HCT116 (cell line): ENCODE data around the gene MLKL. TPM values are rescaled to one million over a fixed set of nuclear protein-coding genes. Genes with fewer than 3 reads are reported as not detected.

ENCODE experiments used
- ATAC-seq: fragments of 200-7000 bp; cut with Tn5 transposase; 2 replicates; pipeline ENCODE4 v1.9.1; 2020; ENCODE audit warnings: mild to moderate bottlenecking, moderate library complexity
- BruUV-seq: library from RNA; stranded (reverse); fragments of 400-500 nt; replicated peaks from 2 replicates; lab custom pipeline; 2021; lab: Mats Ljungman, UMichigan
- CTCF ChIA-PET: fragments of 300-600 bp; sonication (Branson Sonifier 250); formaldehyde crosslinking; loops from one replicate; lab custom pipeline; 2021; ENCODE audit warnings: antibody characterized with exemption; lab: Charles Lee
- POLR2A ChIA-PET: fragments of 300-600, 350-600 bp; sonication (Branson Sonifier 250); formaldehyde crosslinking; loops from one replicate; lab custom pipeline; 2021; ENCODE audit warnings: antibody characterized with exemption; lab: Charles Lee
- RAD21 ChIA-PET, 2 experiments: fragments of 300-600 bp; sonication (Branson Sonifier 250); formaldehyde crosslinking; loops; one replicate each; lab custom pipeline; 2023; ENCODE audit warnings: low total read pairs in 2 of 2; ENCODE audit not compliant: uncharacterized antibody in 2 of 2, unreplicated experiment in 2 of 2, low non-redundant PET in 1 of 2; lab: Charles Lee
- DNase-seq: peaks from one replicate; pipeline ENCODE4 v3.0.0-alpha.2; 2010; ENCODE audit warnings: low read depth, low spot score
- H2AFZ ChIP-seq: fragments of 200-600 bp; shearing (Covaris generic), sonication (generic); 2 replicates; pipeline ENCODE4 v1.6.1; 2017; ENCODE audit warnings: low read depth, mixed run types, mixed read lengths, antibody characterized with exemption, low read length; ENCODE audit not compliant: poor library complexity, severe bottlenecking
- H3K27ac ChIP-seq: 2 replicates; pipeline ENCODE4 v1.5.1; 2012; ENCODE audit warnings: low read depth, low read length
- H3K27me3 ChIP-seq: fragments of 200-600 bp; sonication (generic); 2 replicates; pipeline ENCODE4 v1.6.1; 2016; ENCODE audit warnings: mixed run types, low read length, mixed read lengths; ENCODE audit not compliant: insufficient read depth
- H3K36me3 ChIP-seq, 2 experiments: fragments of 200-500 bp in 1 of 2; fragments of 200-600 bp in 1 of 2; sonication (Bioruptor generic) in 1 of 2; sonication (generic) in 1 of 2; 2 replicates each; pipeline versions ENCODE4 v1.5.1 to v1.6.1; 2014 to 2016; ENCODE audit warnings: low read length in 2 of 2, inconsistent platforms in 1 of 2, mixed read lengths in 1 of 2, mixed run types in 1 of 2; ENCODE audit not compliant: insufficient read depth in 2 of 2, control insufficient read depth in 1 of 2
- H3K4me1 ChIP-seq, 2 experiments: fragments of 200-600 bp in 1 of 2; sonication (generic) in 1 of 2; 2 replicates each; pipeline versions ENCODE4 v1.5.1 to v1.6.1; 2012 to 2017; ENCODE audit warnings: low read length in 2 of 2, inconsistent platforms in 1 of 2, mild to moderate bottlenecking in 1 of 2, mixed read lengths in 1 of 2, mixed run types in 1 of 2, moderate library complexity in 1 of 2; ENCODE audit not compliant: insufficient read depth in 2 of 2, control insufficient read depth in 1 of 2
- H3K4me2 ChIP-seq: fragments of 200-600 bp; sonication (generic); 2 replicates; pipeline ENCODE4 v1.6.1; 2017; ENCODE audit warnings: mixed run types, low read length, mixed read lengths
- H3K4me3 ChIP-seq, 2 experiments: fragments of 200-600 bp in 1 of 2; sonication (generic) in 1 of 2; replicated peaks in 1 of 2; 2 replicates each; pipeline ENCODE4 v1.5.1; 2011 to 2016; ENCODE audit warnings: low read length in 2 of 2, control low read depth in 1 of 2, low read depth in 1 of 2, mild to moderate bottlenecking in 1 of 2, mixed read lengths in 1 of 2, mixed run types in 1 of 2
- H3K79me2 ChIP-seq: fragments of 200-600 bp; sonication (generic); 2 replicates; pipeline ENCODE4 v1.6.1; 2017; ENCODE audit warnings: mild to moderate bottlenecking, mixed run types, low read length, moderate library complexity, mixed read lengths; ENCODE audit not compliant: insufficient read depth
- H3K9ac ChIP-seq: fragments of 200-600 bp; sonication (generic); 2 replicates; pipeline ENCODE4 v1.6.1; 2016; ENCODE audit warnings: low read length, mixed read lengths
- H3K9me2 ChIP-seq: fragments of 200-600 bp; sonication (generic), shearing (Covaris generic); 2 replicates; pipeline ENCODE4 v1.6.1; 2017; ENCODE audit warnings: mixed run types, mild to moderate bottlenecking, moderate library complexity; ENCODE audit not compliant: insufficient read depth
- H3K9me3 ChIP-seq, 2 experiments: fragments of 200-500 bp in 1 of 2; fragments of 200-600 bp in 1 of 2; sonication (Bioruptor generic) in 1 of 2; sonication (generic) in 1 of 2; 2 replicates each; pipeline ENCODE4 v1.6.1; 2014 to 2017; ENCODE audit warnings: low read length in 2 of 2, mixed read lengths in 2 of 2, inconsistent platforms in 1 of 2, low read depth in 1 of 2, mild to moderate bottlenecking in 1 of 2, mixed run types in 1 of 2, moderate library complexity in 1 of 2; ENCODE audit not compliant: control insufficient read depth in 1 of 2, insufficient read depth in 1 of 2
- H4K20me1 ChIP-seq: fragments of 200-600 bp; sonication (generic), shearing (Covaris generic); 2 replicates; pipeline ENCODE4 v1.6.1; 2017; ENCODE audit warnings: mixed run types, mild to moderate bottlenecking, moderate library complexity; ENCODE audit not compliant: insufficient read depth
- EGR1 ChIP-seq: IDR thresholded peaks from 2 replicates; pipeline ENCODE4 v1.6.1; 2012; ENCODE audit warnings: low read depth
- EZH2phosphoT487 ChIP-seq: fragments of 200-600 bp; IDR thresholded peaks from 2 replicates; pipeline ENCODE4 v1.6.1; 2018; ENCODE audit warnings: antibody characterized with exemption, borderline replicate concordance
- POLR2A ChIP-seq: IDR thresholded peaks from 2 replicates; pipeline ENCODE4 v1.7.0; 2011; ENCODE audit warnings: borderline replicate concordance; ENCODE audit not compliant: insufficient read depth, insufficient read length; ENCODE audit errors: extremely low read depth
- RAD21 ChIP-seq: IDR thresholded peaks from 2 replicates; pipeline ENCODE4 v1.6.1; 2012; ENCODE audit warnings: low read depth, mild to moderate bottlenecking
- SIN3A ChIP-seq: IDR thresholded peaks from 2 replicates; pipeline ENCODE4 v1.6.1; 2012; ENCODE audit warnings: low read depth
- ZNF274 ChIP-seq: fragments of 200-500 bp; sonication (Bioruptor generic); IDR thresholded peaks from 2 replicates; pipeline ENCODE4 v1.6.1; 2014; ENCODE audit warnings: mild to moderate bottlenecking, low read depth, low read length, inconsistent platforms
- intact Hi-C: fragments of 100-400 bp; cut with micrococcal nuclease; formaldehyde crosslinking; loops from 2 replicates; pipeline ENCODE4 v1.10.0; 2022
- total RNA-seq: library from RNA; stranded (reverse); gene quantifications from one replicate; pipeline ENCODE4 v1.2.1, GENCODE V29; 2021; ENCODE audit not compliant: unreplicated experiment

The MLKL gene
- total RNA-seq, 1 experiment from 2014 or later: 8.3 TPM

DNA sequence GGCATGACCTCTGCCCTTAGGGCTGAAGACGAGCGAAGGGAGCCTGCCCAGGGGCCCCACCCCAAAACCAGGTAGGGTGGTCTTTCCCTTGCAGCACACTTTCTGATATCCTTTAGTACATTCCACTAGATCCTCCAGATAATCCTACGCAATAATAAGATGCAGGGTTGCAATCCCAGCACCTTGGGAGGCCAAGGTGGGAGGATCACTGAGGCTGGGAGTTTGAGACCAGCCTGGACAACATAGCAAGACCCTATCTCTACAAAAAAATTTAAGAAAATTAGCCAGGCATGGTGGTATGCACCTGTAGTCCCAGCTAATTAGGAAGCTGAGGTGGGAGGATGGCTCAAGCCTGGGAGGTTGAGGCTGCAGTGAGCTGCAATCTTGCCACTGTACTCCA lies 34.9 kb upstream of the MLKL start:
- no peaks in the 10 kb centered on the region for H3K36me3 ChIP-seq

DNA sequence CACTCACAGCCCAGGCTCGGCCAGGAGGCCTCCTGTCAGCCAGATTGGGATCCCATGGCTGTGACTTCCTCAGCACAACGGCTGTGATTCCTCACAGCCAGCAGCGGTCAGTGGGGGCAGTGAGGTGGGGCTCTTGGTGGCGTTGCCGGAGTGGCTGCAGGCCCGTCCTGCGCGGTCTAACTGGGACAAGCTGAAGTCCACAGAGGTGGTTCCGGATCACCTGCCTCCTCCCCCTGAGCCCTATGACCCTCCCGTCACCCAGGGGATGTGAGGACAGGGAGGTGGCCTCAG lies 34.4 kb upstream of the MLKL start:
- no peaks in the 10 kb centered on the region for H3K36me3 ChIP-seq
- TF ChIP-seq POLR2A (no peak), EZH2phosphoT487 (no peak), RAD21 (no peak), EGR1 (no peak)
- TF ChIP-seq, all 23 proteins: peak for 0
- Histone ChIP-seq H3K27ac (no peak overlapping the region), H3K4me2 (no peak overlapping the region), H4K20me1 (no peaks in the 10 kb centered on the region), H2AFZ (no peak overlapping the region), H3K9me2 (no peaks in the 10 kb centered on the region), H3K27me3 (no peaks in the 10 kb centered on the region), H3K79me2 (no peaks in the 10 kb centered on the region), H3K4me3 (no peak overlapping the region), H3K9me3 (no peaks in the 10 kb centered on the region), H3K4me1 (peaks cover 25 to 39% of the 10 kb centered on the region in 2 experiments), H3K9ac (no peak overlapping the region)
- ChIA-PET POLR2A (no interaction called here), RAD21 (no interaction called here), CTCF (no interaction called here)
- ATAC-seq (no peak), DNase-seq (no peak)
- intact Hi-C loops: no loop called here
- BruUV-seq: no TSS peak

More for the DNA sequence above, 34.9 kb upstream of the MLKL start:
- no peak overlapping the region for H3K4me3 ChIP-seq
- ChIA-PET POLR2A (no interaction called here), RAD21 (no interaction called here), CTCF (no interaction called here)
- no peak overlapping the region for H3K27ac ChIP-seq
- no peaks in the 10 kb centered on the region for H3K79me2 ChIP-seq
- peaks cover 23 to 38% of the 10 kb centered on the region in 2 experiments for H3K4me1 ChIP-seq
- no peak overlapping the region for H3K9ac ChIP-seq
- no peaks in the 10 kb centered on the region for H3K27me3 ChIP-seq
- H3K9me2 ChIP-seq: no peaks in the 10 kb centered on the region
- no peaks in the 10 kb centered on the region for H3K9me3 ChIP-seq
- DNase-seq (no peak), ATAC-seq (no peak)
- H2AFZ ChIP-seq: no peak overlapping the region
- no peak for TF ChIP-seq ZNF274
- TF ChIP-seq SIN3A: no peak
- intact Hi-C loops: no loop called here
- BruUV-seq: no TSS peak
- no peak overlapping the region for H3K4me2 ChIP-seq
- no peaks in the 10 kb centered on the region for H4K20me1 ChIP-seq
